ENCODE data around the gene IRAK1.

IRAK1 gene

GRCh38 chrX:154040307-154040756 is 20.6 kb upstream of the IRAK1 start:
- no peak for DNase-seq

- no peak for DNase-seq
Measured at GRCh38 chrX:154039577-154039976, 19.9 kb upstream of the IRAK1 start.

- no peak for DNase-seq
Measured at GRCh38 chrX:154038656-154039055, 19.0 kb upstream of the IRAK1 start.

- DNase-seq = no peak
Measured at GRCh38 chrX:154037754-154038153, 18.1 kb upstream of the IRAK1 start.

- no peak for DNase-seq
Measured at GRCh38 chrX:154036513-154036912, 16.8 kb upstream of the IRAK1 start.

GRCh38 chrX:154033848-154034247 is 14.1 kb upstream of the IRAK1 start:
- DNase-seq = no peak

- DNase-seq = no peak
Measured at GRCh38 chrX:154032653-154033052, 13.0 kb upstream of the IRAK1 start.

- DNase-seq = no peak
Measured at GRCh38 chrX:154032160-154032559, 12.5 kb upstream of the IRAK1 start.

- DNase-seq = no peak
Measured at GRCh38 chrX:154030715-154031305, 11.1 kb upstream of the IRAK1 start.

- DNase-seq = no peak
Measured at GRCh38 chrX:154030266-154030665, 10.6 kb upstream of the IRAK1 start.

- DNase-seq = no peak
Measured at GRCh38 chrX:154029439-154029838, 9.7 kb upstream of the IRAK1 start.

GRCh38 chrX:154028502-154029184 is 8.9 kb upstream of the IRAK1 start:
- DNase-seq = no peak

GRCh38 chrX:154027986-154028385 is 8.3 kb upstream of the IRAK1 start:
- no peak for DNase-seq

- DNase-seq = no peak
Measured at GRCh38 chrX:154027022-154027402, 7.3 kb upstream of the IRAK1 start.

GRCh38 chrX:154026136-154027021 is 6.7 kb upstream of the IRAK1 start:
- DNase-seq = no peak

GRCh38 chrX:154025230-154025629 is 5.5 kb upstream of the IRAK1 start:
- peak in 1 of 3 experiments; percentile 17 for DNase-seq

GRCh38 chrX:154024271-154024670 is 4.6 kb upstream of the IRAK1 start:
- DNase-seq = no peak

- no peak for DNase-seq
Measured at GRCh38 chrX:154023276-154024000, 3.7 kb upstream of the IRAK1 start.

GRCh38 chrX:154022108-154022507 is 2.4 kb upstream of the IRAK1 start:
- peak in 1 of 3 experiments; percentile 14 for DNase-seq

GRCh38 chrX:154021131-154021611 is 1.5 kb upstream of the IRAK1 start:
- DNase-seq = no peak

- no peak for DNase-seq
Measured at GRCh38 chrX:154020536-154021115, 924 bp upstream of the IRAK1 start.

- peak in 2 of 3 experiments; percentile 48 to 56 for DNase-seq
Measured at GRCh38 chrX:154019061-154019621, 561 bp downstream of the IRAK1 start.

Measured in NCI-H1417 (cell line).